OCI-LY1 (cell line): ENCODE measurements around the gene RET.

Experiments
- H2AFZ ChIP-seq: fragments of 200-600 bp; sonication (generic), shearing (Covaris generic); 2 replicates; pipeline ENCODE4 v1.6.0; 2014; ENCODE audit warnings: antibody characterized with exemption, mild to moderate bottlenecking, low read length
- H3F3A ChIP-seq: fragments of 200-600 bp; sonication (generic), shearing (Covaris generic); 2 replicates; pipeline ENCODE4 v1.6.0; 2014; ENCODE audit warnings: mild to moderate bottlenecking, antibody characterized with exemption, low read length, moderate library complexity; ENCODE audit not compliant: insufficient read depth
- H3K27ac ChIP-seq: fragments of 200-600 bp; sonication (generic); 2 replicates; pipeline ENCODE4 v1.5.1; 2014; ENCODE audit warnings: low read length, mixed run types, mild to moderate bottlenecking, low read depth; ENCODE audit not compliant: poor library complexity, severe bottlenecking
- H3K27me3 ChIP-seq: fragments of 200-600 bp; sonication (generic); 2 replicates; pipeline ENCODE4 v1.6.0; 2014; ENCODE audit warnings: antibody characterized with exemption, mild to moderate bottlenecking, low read length, moderate library complexity; ENCODE audit not compliant: insufficient read depth
- H3K36me3 ChIP-seq: fragments of 200-600 bp; sonication (generic); 2 replicates; pipeline ENCODE4 v1.6.1; 2014; ENCODE audit warnings: mild to moderate bottlenecking, antibody characterized with exemption, low read length, moderate library complexity, mixed read lengths; ENCODE audit not compliant: insufficient read depth
- H3K4me1 ChIP-seq: fragments of 200-600 bp; sonication (generic); 2 replicates; pipeline ENCODE4 v1.5.1; 2014; ENCODE audit warnings: mild to moderate bottlenecking, low read length, moderate library complexity; ENCODE audit not compliant: insufficient read depth, severe bottlenecking
- H3K4me2 ChIP-seq: fragments of 200-600 bp; sonication (generic), shearing (Covaris generic); 2 replicates; pipeline ENCODE4 v1.6.1; 2014; ENCODE audit warnings: low read length
- H3K4me3 ChIP-seq: fragments of 200-600 bp; sonication (generic); 2 replicates; pipeline ENCODE4 v1.5.1; 2014; ENCODE audit warnings: low read length, low read depth, mild to moderate bottlenecking, mixed read lengths; ENCODE audit not compliant: poor library complexity, severe bottlenecking
- H3K79me2 ChIP-seq: fragments of 200-600 bp; shearing (Covaris generic); 2 replicates; pipeline ENCODE4 v1.6.1; 2016; ENCODE audit warnings: mixed run types, low read length, mixed read lengths; ENCODE audit not compliant: insufficient read depth
- H3K9ac ChIP-seq: fragments of 200-600 bp; sonication (generic), shearing (Covaris generic); 2 replicates; pipeline ENCODE4 v1.6.1; 2014; ENCODE audit warnings: mild to moderate bottlenecking, low read length, mixed read lengths
- H3K9me2 ChIP-seq: fragments of 200-600 bp; sonication (generic), shearing (Covaris generic); 2 replicates; pipeline ENCODE4 v1.6.1; 2014; ENCODE audit warnings: low read depth, mild to moderate bottlenecking, low read length, mixed read lengths
- H3K9me3 ChIP-seq: fragments of 200-600 bp; shearing (Covaris generic); 2 replicates; pipeline ENCODE4 v1.6.1; 2014; ENCODE audit warnings: low read length, mixed read lengths
- H4K20me1 ChIP-seq: fragments of 200-600 bp; sonication (generic), shearing (Covaris generic); 2 replicates; pipeline ENCODE4 v1.6.0; 2016; ENCODE audit warnings: mild to moderate bottlenecking, low read length; ENCODE audit not compliant: insufficient read depth
- EZH2 ChIP-seq: fragments of 200-600 bp; sonication (generic), shearing (Covaris generic); IDR thresholded peaks from 2 replicates; pipeline ENCODE4 v1.8.0; 2017; ENCODE audit warnings: borderline replicate concordance, mixed run types, mild to moderate bottlenecking, antibody characterized with exemption, low read length, moderate library complexity, mixed read lengths
- TF ChIP-seq, protein P1 (sequence below): fragments of 200-600 bp; sonication (generic), shearing (Covaris generic); IDR thresholded peaks from 2 replicates; pipeline ENCODE4 v1.5.1; 2017; ENCODE audit warnings: mild to moderate bottlenecking, antibody characterized with exemption, low read length, moderate library complexity, mixed read lengths

The RET gene

GRCh38 chr10:43038783-43039623 is 37.9 kb upstream of the RET start:
- Histone ChIP-seq H3F3A (no peaks in the 10 kb centered on the region), H3K27ac (no peak overlapping the region), H3K9me3 (no peaks in the 10 kb centered on the region), H4K20me1 (no peaks in the 10 kb centered on the region), H3K9me2 (no peaks in the 10 kb centered on the region), H3K36me3 (no peaks in the 10 kb centered on the region), H3K4me3 (no peak overlapping the region), H3K9ac (no peak overlapping the region), H2AFZ (no peak overlapping the region), H3K4me2 (no peak overlapping the region), H3K4me1 (no peaks in the 10 kb centered on the region), H3K79me2 (no peaks in the 10 kb centered on the region), H3K27me3 (no peaks in the 10 kb centered on the region)
- TF ChIP-seq EZH2: no peak
- TF ChIP-seq, protein P1, sequence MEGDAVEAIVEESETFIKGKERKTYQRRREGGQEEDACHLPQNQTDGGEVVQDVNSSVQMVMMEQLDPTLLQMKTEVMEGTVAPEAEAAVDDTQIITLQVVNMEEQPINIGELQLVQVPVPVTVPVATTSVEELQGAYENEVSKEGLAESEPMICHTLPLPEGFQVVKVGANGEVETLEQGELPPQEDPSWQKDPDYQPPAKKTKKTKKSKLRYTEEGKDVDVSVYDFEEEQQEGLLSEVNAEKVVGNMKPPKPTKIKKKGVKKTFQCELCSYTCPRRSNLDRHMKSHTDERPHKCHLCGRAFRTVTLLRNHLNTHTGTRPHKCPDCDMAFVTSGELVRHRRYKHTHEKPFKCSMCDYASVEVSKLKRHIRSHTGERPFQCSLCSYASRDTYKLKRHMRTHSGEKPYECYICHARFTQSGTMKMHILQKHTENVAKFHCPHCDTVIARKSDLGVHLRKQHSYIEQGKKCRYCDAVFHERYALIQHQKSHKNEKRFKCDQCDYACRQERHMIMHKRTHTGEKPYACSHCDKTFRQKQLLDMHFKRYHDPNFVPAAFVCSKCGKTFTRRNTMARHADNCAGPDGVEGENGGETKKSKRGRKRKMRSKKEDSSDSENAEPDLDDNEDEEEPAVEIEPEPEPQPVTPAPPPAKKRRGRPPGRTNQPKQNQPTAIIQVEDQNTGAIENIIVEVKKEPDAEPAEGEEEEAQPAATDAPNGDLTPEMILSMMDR: no peak

- no peaks in the 10 kb centered on the region for H4K20me1 ChIP-seq
- no peaks in the 10 kb centered on the region for H3K9me3 ChIP-seq
- no peak overlapping the region for H3K9ac ChIP-seq
- no peak overlapping the region for H3K27ac ChIP-seq
- no peak overlapping the region for H2AFZ ChIP-seq
- no peaks in the 10 kb centered on the region for H3K79me2 ChIP-seq
- H3K27me3 ChIP-seq: no peaks in the 10 kb centered on the region
- H3K4me2 ChIP-seq: no peak overlapping the region
- no peaks in the 10 kb centered on the region for H3K36me3 ChIP-seq
- no peaks in the 10 kb centered on the region for H3F3A ChIP-seq
- H3K4me1 ChIP-seq: no peaks in the 10 kb centered on the region
- no peak for TF ChIP-seq EZH2
- TF ChIP-seq, protein P1: no peak
- H3K4me3 ChIP-seq: no peak overlapping the region
- no peaks in the 10 kb centered on the region for H3K9me2 ChIP-seq
Observed at GRCh38 chr10:43039624-43040481, 37.0 kb upstream of the RET start.

GRCh38 chr10:43040482-43041256 is 36.2 kb upstream of the RET start:
- no peaks in the 10 kb centered on the region for H3K27me3 ChIP-seq
- H3F3A ChIP-seq: no peaks in the 10 kb centered on the region
- no peaks in the 10 kb centered on the region for H3K4me1 ChIP-seq
- no peak overlapping the region for H3K27ac ChIP-seq
- no peak overlapping the region for H3K4me2 ChIP-seq
- no peaks in the 10 kb centered on the region for H4K20me1 ChIP-seq
- no peak overlapping the region for H3K4me3 ChIP-seq
- H3K9ac ChIP-seq: no peak overlapping the region
- no peaks in the 10 kb centered on the region for H3K9me2 ChIP-seq
- TF ChIP-seq EZH2: no peak
- TF ChIP-seq, protein P1: no peak
- H3K79me2 ChIP-seq: no peaks in the 10 kb centered on the region
- H3K36me3 ChIP-seq: no peaks in the 10 kb centered on the region
- H2AFZ ChIP-seq: no peak overlapping the region
- H3K9me3 ChIP-seq: no peaks in the 10 kb centered on the region
